Measurements from ENCODE around the gene GLRA3.
"Not testable (repeated sequence)": the region's sequence is repeated elsewhere in the genome, so short reads cannot be mapped to it uniquely, and the experiment has no call there.

The GLRA3 gene

GRCh38 chr4:174828845-174829701 lies at the start of gene GLRA3:
Gene GLRA3, minus strand, starts transcription at chr4:174829247. Its CDS starts 436 bp downstream, at chr4:174828811.
- peak; percentile 41 for DNase-seq (ENCODE audit: low spot score)

GRCh38 chr4:174874898-174875297 lies 45.9 kb upstream of the GLRA3 start:
- no peak for DNase-seq (ENCODE audit: low spot score)

GRCh38 chr4:174873931-174874330 lies 44.9 kb upstream of the GLRA3 start:
- DNase-seq (ENCODE audit: low spot score), result peak; percentile 4

GRCh38 chr4:174873146-174873545 lies 44.1 kb upstream of the GLRA3 start:
- not testable (repeated sequence) for DNase-seq (ENCODE audit: low spot score)

GRCh38 chr4:174871407-174871806 lies 42.4 kb upstream of the GLRA3 start:
- no peak for DNase-seq (ENCODE audit: low spot score)

- DNase-seq (ENCODE audit: low spot score), result no peak
These were observed 41.3 kb upstream of the GLRA3 start for GRCh38 chr4:174870311-174870710.

GRCh38 chr4:174869339-174869738 lies 40.3 kb upstream of the GLRA3 start:
- DNase-seq (ENCODE audit: low spot score), result no peak

- DNase-seq (ENCODE audit: low spot score), result no peak
These were observed 38.9 kb upstream of the GLRA3 start for GRCh38 chr4:174867903-174868302.

GRCh38 chr4:174865418-174865985 lies 36.5 kb upstream of the GLRA3 start:
- no peak for DNase-seq (ENCODE audit: low spot score)

GRCh38 chr4:174864031-174864430 lies 35.0 kb upstream of the GLRA3 start:
- no peak for DNase-seq (ENCODE audit: low spot score)

GRCh38 chr4:174860588-174860987 lies 31.5 kb upstream of the GLRA3 start:
- no peak for DNase-seq (ENCODE audit: low spot score)

- DNase-seq (ENCODE audit: low spot score), result no peak
These were observed 30.9 kb upstream of the GLRA3 start for GRCh38 chr4:174859904-174860303.

GRCh38 chr4:174856926-174857800 lies 28.1 kb upstream of the GLRA3 start:
- DNase-seq (ENCODE audit: low spot score), result no peak

- DNase-seq (ENCODE audit: low spot score), result no peak
These were observed 26.0 kb upstream of the GLRA3 start for GRCh38 chr4:174855050-174855449.

- DNase-seq (ENCODE audit: low spot score), result no peak
These were observed 24.6 kb upstream of the GLRA3 start for GRCh38 chr4:174853629-174854028.

GRCh38 chr4:174848596-174848995 lies 19.5 kb upstream of the GLRA3 start:
- no peak for DNase-seq (ENCODE audit: low spot score)

- DNase-seq (ENCODE audit: low spot score), result no peak
These were observed 18.9 kb upstream of the GLRA3 start for GRCh38 chr4:174847801-174848427.

GRCh38 chr4:174835536-174835935 lies 6.5 kb upstream of the GLRA3 start:
- DNase-seq (ENCODE audit: low spot score), result no peak

- no peak for DNase-seq (ENCODE audit: low spot score)
These were observed 5.4 kb upstream of the GLRA3 start for GRCh38 chr4:174834477-174834876.

GRCh38 chr4:174826660-174827059 lies 2.4 kb downstream of the GLRA3 start:
- no peak for DNase-seq (ENCODE audit: low spot score)

GRCh38 chr4:174815282-174815681 lies 13.8 kb downstream of the GLRA3 start:
- no peak for DNase-seq (ENCODE audit: low spot score)

- DNase-seq (ENCODE audit: low spot score), result no peak
These were observed 15.8 kb downstream of the GLRA3 start for GRCh38 chr4:174813292-174813691.
